GM23248 (cell line): Measurements from ENCODE around the gene DMGDH. TPM values are rescaled to one million over a fixed set of nuclear protein-coding genes. Genes with fewer than 3 reads are reported as not detected.

ENCODE experiments used
- DNase-seq: peaks from one replicate; pipeline ENCODE4 v3.0.0-alpha.2; 2015
- H2AFZ ChIP-seq: fragments of 200-600 bp; sonication (generic); 2 replicates; pipeline ENCODE4 v1.6.1; 2016; ENCODE audit warnings: antibody characterized with exemption
- H3F3A ChIP-seq: fragments of 200-600 bp; sonication (generic); 2 replicates; pipeline ENCODE4 v1.6.1; 2016; ENCODE audit warnings: mild to moderate bottlenecking, antibody characterized with exemption, mixed run types; ENCODE audit not compliant: insufficient read depth
- H3K27ac ChIP-seq: fragments of 200-600 bp; sonication (generic); 2 replicates; pipeline ENCODE4 v1.5.1; 2016; ENCODE audit warnings: mild to moderate bottlenecking
- H3K27me3 ChIP-seq: fragments of 200-600 bp; sonication (generic); replicated peaks from 2 replicates; pipeline ENCODE4 v1.6.1; 2016; ENCODE audit warnings: mild to moderate bottlenecking; ENCODE audit not compliant: insufficient read depth
- H3K36me3 ChIP-seq: fragments of 200-600 bp; sonication (generic); 2 replicates; pipeline ENCODE4 v1.6.1; 2016; ENCODE audit warnings: low read depth, mild to moderate bottlenecking
- H3K4me1 ChIP-seq: fragments of 200-600 bp; sonication (generic); 2 replicates; pipeline ENCODE4 v1.6.1; 2016; ENCODE audit warnings: mild to moderate bottlenecking; ENCODE audit not compliant: insufficient read depth
- H3K4me2 ChIP-seq: fragments of 200-600 bp; sonication (generic); one replicate; pipeline ENCODE4 v1.6.1; 2016; ENCODE audit warnings: mild to moderate bottlenecking; ENCODE audit not compliant: unreplicated experiment
- H3K4me3 ChIP-seq: fragments of 200-600 bp; sonication (generic); 2 replicates; pipeline ENCODE4 v1.5.1; 2016; ENCODE audit warnings: mild to moderate bottlenecking
- H3K79me2 ChIP-seq: fragments of 200-600 bp; sonication (generic); 2 replicates; pipeline ENCODE4 v1.6.1; 2016; ENCODE audit warnings: mild to moderate bottlenecking; ENCODE audit not compliant: insufficient read depth
- H3K9ac ChIP-seq: fragments of 200-600 bp; sonication (generic); 2 replicates; pipeline ENCODE4 v1.6.1; 2016; ENCODE audit warnings: mild to moderate bottlenecking
- H3K9me2 ChIP-seq: fragments of 200-600 bp; sonication (generic); 2 replicates; pipeline ENCODE4 v1.6.1; 2016; ENCODE audit warnings: mixed run types, mild to moderate bottlenecking, moderate library complexity; ENCODE audit not compliant: insufficient read depth
- H3K9me3 ChIP-seq: fragments of 200-600 bp; sonication (generic); one replicate; pipeline ENCODE4 v1.6.1; 2017; ENCODE audit warnings: low read depth
- H4K20me1 ChIP-seq: fragments of 200-600 bp; sonication (generic); 2 replicates; pipeline ENCODE4 v1.6.0; 2016; ENCODE audit not compliant: insufficient read depth
- EZH2 ChIP-seq: fragments of 200-600 bp; sonication (generic); IDR thresholded peaks from 2 replicates; pipeline ENCODE4 v1.6.1; 2018; ENCODE audit warnings: antibody characterized with exemption, mild to moderate bottlenecking; ENCODE audit not compliant: insufficient read depth, poor library complexity, severe bottlenecking
- EZH2phosphoT487 ChIP-seq: fragments of 200-600 bp; sonication (generic); IDR thresholded peaks from 2 replicates; pipeline ENCODE4 v1.6.1; 2018; ENCODE audit warnings: antibody characterized with exemption, moderate library complexity, mild to moderate bottlenecking, low read depth; ENCODE audit not compliant: insufficient read depth
- WGBS, 2 experiments: methylation state at CpG; one replicate each; pipeline ENCODE4 v1.1.6; 2015 to 2017; ENCODE audit warnings: low lambda C conversion rate in 2 of 2, low coverage in 1 of 2; ENCODE audit errors: missing lambda C conversion rate in 2 of 2; 5-methylcytosine and 5-hydroxymethylcytosine counted together
- in situ Hi-C: fragments of 300-500 bp; cut with MboI; formaldehyde crosslinking; loops from 2 replicates; pipeline ENCODE4 v1.15.0; 2020
- polyA plus RNA-seq: library from polyadenylated mRNA; unstranded; fragments of >200 nt; fragmentation: Nextera tagmentation; extraction: Ambion mirVana; gene quantifications from 2 replicates; pipeline ENCODE4 v1.2.1, GENCODE V29; 2016
- total RNA-seq: library from RNA; depleted of rRNA; stranded (reverse); fragments of >200 nt; shearing (Covaris generic); gene quantifications from 2 replicates; pipeline ENCODE4 v1.2.3, GENCODE V29; 2014; rRNA removed

DMGDH gene
- total and polyA plus RNA-seq, 2 experiments from 2014 or later: 1.5 to 1.6 TPM

GRCh38 chr5:78953092-78953800, 116.2 kb downstream of the DMGDH start:
- Histone ChIP-seq H3K9me3 (no peaks in the 10 kb centered on the region), H4K20me1 (no peaks in the 10 kb centered on the region), H3K9ac (no peak overlapping the region), H3K27ac (no peak overlapping the region), H3K9me2 (no peaks in the 10 kb centered on the region), H3K4me1 (peaks cover 7% of the 10 kb centered on the region; the same call in 1 of the 2 replicates), H3F3A (no peaks in the 10 kb centered on the region), H3K79me2 (no peaks in the 10 kb centered on the region), H3K4me2 (no peak overlapping the region), H3K36me3 (no peaks in the 10 kb centered on the region), H3K27me3 (no peaks in the 10 kb centered on the region), H3K4me3 (no peak overlapping the region), H2AFZ (no peak overlapping the region)
- in situ Hi-C loops: no loop called here
- DNase-seq: peak; percentile 34
- WGBS, 2 experiments: 67 to 75% methylated on average over 4 of the region's 4 CpGs
- TF ChIP-seq EZH2phosphoT487 (no peak), EZH2 (no peak)

Other genes with a start within 250 kb of the DMGDH start
- 35.3 and 43.7 TPM in 2 replicates for gene ARSB, start 84.4 kb downstream of the DMGDH start, total RNA-seq
- 30.1 and 30.5 TPM in 2 replicates for gene ARSB, start 84.4 kb downstream of the DMGDH start, polyA plus RNA-seq
- 4.4 and 15.9 TPM in 2 replicates for gene BHMT2, start 93 bp upstream of the DMGDH start, total RNA-seq
- gene BHMT2, start 93 bp upstream of the DMGDH start, polyA plus RNA-seq: 6.2 and 7.0 TPM in 2 replicates
- not detected in 2 replicates for gene BHMT, start 42.1 kb upstream of the DMGDH start, total RNA-seq
- not detected in 2 replicates for gene BHMT, start 42.1 kb upstream of the DMGDH start, polyA plus RNA-seq
- 12.2 and 17.6 TPM in 2 replicates for gene JMY, start 166.5 kb upstream of the DMGDH start, total RNA-seq
- gene JMY, start 166.5 kb upstream of the DMGDH start, polyA plus RNA-seq: 2.6 and 3.4 TPM in 2 replicates